IMR-90 (cell line): ENCODE results near the gene CLEC10A. TPM values are rescaled to one million over a fixed set of nuclear protein-coding genes. Genes with fewer than 3 reads are reported as not detected.

Source experiments
- ATAC-seq: fragments of 200-7000 bp; cut with Tn5 transposase; 2 replicates; pipeline ENCODE4 v1.9.1; 2020; ENCODE audit warnings: low read depth, mild to moderate bottlenecking, moderate library complexity
- BruUV-seq: library from RNA; stranded (reverse); fragments of 400-500 nt; replicated peaks from 2 replicates; lab custom pipeline; 2021; lab: Mats Ljungman, UMichigan
- CTCF ChIA-PET: fragments of 300-600 bp; formaldehyde crosslinking; extraction: SDS; loops from one replicate; lab custom pipeline; 2021; ENCODE audit warnings: antibody characterized with exemption; lab: Yijun Ruan, JAX
- POLR2A ChIA-PET: fragments of 300-600 bp; sonication (Branson Sonifier 250); formaldehyde crosslinking; loops from one replicate; lab custom pipeline; 2022; ENCODE audit warnings: antibody characterized with exemption; ENCODE audit not compliant: unreplicated experiment; lab: Charles Lee
- DNase-seq: peaks from one replicate; pipeline ENCODE4 v3.0.0; 2013
- H2AFZ ChIP-seq: replicated peaks from 2 replicates; pipeline ENCODE3; 2013; ENCODE audit warnings: low read length, mild to moderate bottlenecking; ENCODE audit not compliant: poor library complexity
- H2AK5ac ChIP-seq: 2 replicates; pipeline ENCODE4 v1.6.1; 2013; ENCODE audit warnings: low read depth, low read length, inconsistent platforms
- H2AK9ac ChIP-seq: replicated peaks from 2 replicates; pipeline ENCODE3; 2013; ENCODE audit warnings: mild to moderate bottlenecking, low read depth, low read length, moderate library complexity; ENCODE audit not compliant: poor library complexity
- H2BK120ac ChIP-seq: 2 replicates; pipeline ENCODE4 v1.6.1; 2013; ENCODE audit warnings: low read depth, low read length, inconsistent platforms
- H2BK15ac ChIP-seq: 3 replicates; pipeline ENCODE4 v1.6.1; 2013; ENCODE audit warnings: low read depth, low read length, inconsistent platforms
- H2BK20ac ChIP-seq: 2 replicates; pipeline ENCODE4 v1.6.1; 2013; ENCODE audit warnings: low read depth, mild to moderate bottlenecking, inconsistent platforms, low read length, moderate library complexity
- H2BK5ac ChIP-seq: 2 replicates; pipeline ENCODE4 v1.6.1; 2013; ENCODE audit warnings: mild to moderate bottlenecking, low read depth, low read length, inconsistent platforms; ENCODE audit not compliant: poor library complexity, severe bottlenecking
- H3K14ac ChIP-seq: replicated peaks from 2 replicates; pipeline ENCODE4 v1.6.1; 2013; ENCODE audit warnings: low read depth, low read length, inconsistent platforms
- H3K18ac ChIP-seq: 2 replicates; pipeline ENCODE4 v1.6.1; 2013; ENCODE audit warnings: low read depth, low read length, control low read depth
- H3K23ac ChIP-seq: 2 replicates; pipeline ENCODE4 v1.6.1; 2013; ENCODE audit warnings: low read depth, low read length, inconsistent platforms
- H3K27ac ChIP-seq: 2 replicates; pipeline ENCODE4 v1.5.1; 2013; ENCODE audit warnings: mild to moderate bottlenecking, control low read depth, low read length; ENCODE audit not compliant: insufficient read depth
- H3K27me3 ChIP-seq: 2 replicates; pipeline ENCODE4 v1.6.1; 2013; ENCODE audit warnings: low read length; ENCODE audit not compliant: control insufficient read depth, insufficient read depth
- H3K36me3 ChIP-seq: 2 replicates; pipeline ENCODE4 v1.6.1; 2013; ENCODE audit warnings: low read length, mixed read lengths; ENCODE audit not compliant: control insufficient read depth, insufficient read depth
- H3K4ac ChIP-seq: 2 replicates; pipeline ENCODE4 v1.6.1; 2013; ENCODE audit warnings: low read depth, low read length, inconsistent platforms
- H3K4me1 ChIP-seq: 2 replicates; pipeline ENCODE4 v1.6.1; 2013; ENCODE audit warnings: low read length, mixed read lengths; ENCODE audit not compliant: control insufficient read depth, insufficient read depth
- H3K4me2 ChIP-seq: 2 replicates; pipeline ENCODE4 v1.6.1; 2013; ENCODE audit warnings: low read depth, mild to moderate bottlenecking, control low read depth, low read length, moderate library complexity
- H3K4me3 ChIP-seq: 2 replicates; pipeline ENCODE4 v1.5.1; 2013; ENCODE audit warnings: low read depth, mild to moderate bottlenecking, control low read depth, low read length, moderate library complexity; ENCODE audit not compliant: insufficient read depth
- H3K56ac ChIP-seq: 2 replicates; pipeline ENCODE4 v1.6.1; 2013; ENCODE audit warnings: low read length, inconsistent platforms; ENCODE audit not compliant: insufficient read depth; ENCODE audit errors: extremely low read depth
- H3K79me1 ChIP-seq, 2 experiments: 2 replicates each; pipeline ENCODE4 v1.6.1; 2013; ENCODE audit warnings: low read length in 2 of 2, inconsistent platforms in 1 of 2, low read depth in 1 of 2
- H3K9ac ChIP-seq: 2 replicates; pipeline ENCODE4 v1.6.1; 2013; ENCODE audit warnings: low read depth, low read length, control low read depth
- H3K9me1 ChIP-seq: 2 replicates; pipeline ENCODE4 v1.6.1; 2013; ENCODE audit warnings: low read length, inconsistent platforms; ENCODE audit not compliant: insufficient read depth
- H3K9me3 ChIP-seq: 2 replicates; pipeline ENCODE4 v1.6.1; 2013; ENCODE audit warnings: low read length; ENCODE audit not compliant: control insufficient read depth, insufficient read depth
- H4K20me1 ChIP-seq: 2 replicates; pipeline ENCODE4 v1.6.1; 2013; ENCODE audit warnings: low read length, inconsistent platforms; ENCODE audit not compliant: insufficient read depth
- H4K5ac ChIP-seq: 2 replicates; pipeline ENCODE4 v1.6.1; 2013; ENCODE audit warnings: mild to moderate bottlenecking, low read depth, low read length, control low read depth
- H4K8ac ChIP-seq, 2 experiments: 2 replicates each; pipeline ENCODE4 v1.6.1; 2013; ENCODE audit warnings: low read depth in 2 of 2, low read length in 2 of 2, control low read depth in 1 of 2, inconsistent platforms in 1 of 2
- H4K91ac ChIP-seq: 2 replicates; pipeline ENCODE4 v1.6.1; 2013; ENCODE audit warnings: low read depth, low read length, inconsistent platforms; ENCODE audit not compliant: insufficient read depth
- CHD1 ChIP-seq: IDR thresholded peaks from 2 replicates; pipeline ENCODE4 v1.6.1; 2012; ENCODE audit warnings: low read depth, low read length, improper control_type of control experiment
- CTCF ChIP-seq: conservative IDR thresholded peaks from 2 replicates; pipeline ENCODE4 v1.5.1; 2012; ENCODE audit warnings: mild to moderate bottlenecking, low read depth, low read length, improper control_type of control experiment
- ELK1 ChIP-seq: fragments of 150-350 bp; IDR thresholded peaks from 2 replicates; pipeline ENCODE4 v1.6.1; 2016; ENCODE audit warnings: low read depth, mild to moderate bottlenecking, low read length, moderate library complexity, borderline replicate concordance
- FOS ChIP-seq: fragments of 150-350 bp; IDR thresholded peaks from 2 replicates; pipeline ENCODE4 v1.6.1; 2016; ENCODE audit warnings: low read depth, low read length
- MAFK ChIP-seq: IDR thresholded peaks from 2 replicates; pipeline ENCODE4 v1.6.1; 2012; ENCODE audit warnings: low read depth, low read length, improper control_type of control experiment
- MAZ ChIP-seq: IDR thresholded peaks from 2 replicates; pipeline ENCODE4 v1.6.1; 2012; ENCODE audit warnings: low read depth, mild to moderate bottlenecking, low read length, improper control_type of control experiment, moderate library complexity, borderline replicate concordance
- NFE2L2 ChIP-seq: fragments of 150-350 bp; IDR thresholded peaks from 2 replicates; pipeline ENCODE4 v1.6.1; 2016; ENCODE audit warnings: low read depth, mild to moderate bottlenecking, low read length
- POLR2A ChIP-seq: IDR thresholded peaks from 2 replicates; pipeline ENCODE4 v1.6.1; 2012; ENCODE audit warnings: mild to moderate bottlenecking, low read depth, low read length
- RCOR1 ChIP-seq: IDR thresholded peaks from 2 replicates; pipeline ENCODE4 v1.6.1; 2012; ENCODE audit warnings: mild to moderate bottlenecking, low read length, improper control_type of control experiment; ENCODE audit not compliant: insufficient replicate concordance
- SMC3 ChIP-seq: fragments of 150-350 bp; IDR thresholded peaks from 2 replicates; pipeline ENCODE4 v1.6.1; 2016; ENCODE audit warnings: low read depth, mild to moderate bottlenecking, antibody characterized with exemption, low read length, moderate library complexity
- WGBS, 2 experiments: methylation state at CpG; one replicate each; pipeline versions ENCODE4 v1.1.5 to v1.1.7; 2013; ENCODE audit warnings: missing lambda C conversion rate in 2 of 2; ENCODE audit not compliant: insufficient read length in 1 of 2; ENCODE audit errors: extremely low coverage in 2 of 2; 5-methylcytosine and 5-hydroxymethylcytosine counted together
- dilution Hi-C: fragments of 300-500 bp; cut with HindIII; formaldehyde crosslinking; loops from one replicate; pipeline ENCODE4 v1.14.3; 2018; ENCODE audit warnings: low sequenced_read_pairs; ENCODE audit not compliant: unreplicated experiment
- in situ Hi-C: fragments of 300-500 bp; cut with MboI; formaldehyde crosslinking; loops from 3 replicates; pipeline ENCODE4 v1.14.3; 2019; ENCODE audit warnings: low sequenced_read_pairs, inconsistent platforms, mixed read lengths
- intact Hi-C: fragments of 100-400 bp; cut with micrococcal nuclease; formaldehyde crosslinking; loops from 2 replicates; pipeline ENCODE4 v1.10.0; 2022
- polyA plus RNA-seq, 3 experiments: library from polyadenylated mRNA; depleted of rRNA; stranded (reverse); fragments of >200 nt; gene quantifications; 2 replicates each; pipeline ENCODE4 v1.2.3, GENCODE V29; 2012; ENCODE audit warnings: low replicate concordance in 1 of 3
- total RNA-seq: library from RNA; depleted of rRNA; stranded (reverse); fragments of >200 nt; gene quantifications from 2 replicates; pipeline ENCODE4 v1.2.3, GENCODE V29; 2012

The CLEC10A gene
- total and polyA plus RNA-seq, 2 of the 4 experiments (the other 2 are of a cell fraction): not detected

- Histone ChIP-seq H2AFZ (no peak overlapping the region), H3K9me3 (no peaks in the 10 kb centered on the region), H3K4me3 (no peak overlapping the region), H3K4ac (no peak overlapping the region), H4K91ac (no peak overlapping the region), H3K4me1 (no peaks in the 10 kb centered on the region), H4K5ac (no peak overlapping the region), H2BK120ac (no peak overlapping the region), H3K56ac (no peak overlapping the region), H3K23ac (no peak overlapping the region), H2AK9ac (no peak overlapping the region), H4K8ac (no peak overlapping the region), H2BK5ac (no peak overlapping the region), H3K18ac (no peak overlapping the region), H3K9me1 (no peaks in the 10 kb centered on the region), H3K4me2 (no peak overlapping the region), H2AK5ac (no peak overlapping the region), H3K79me1 (no peaks in the 10 kb centered on the region), H3K9ac (no peak overlapping the region), H3K14ac (no peak overlapping the region), H3K36me3 (no peaks in the 10 kb centered on the region), H2BK15ac (no peak overlapping the region), H2BK20ac (no peak overlapping the region), H3K27ac (no peak overlapping the region), H3K27me3 (peaks cover 32% of the 10 kb centered on the region), H4K20me1 (no peaks in the 10 kb centered on the region; the same call in 1 of the 2 replicates)
- in situ Hi-C loops: loop anchor here (25.0 kb wide), 1 partner anchor 213 kb away; no protein-coding TSS in a partner anchor
- TF ChIP-seq NFE2L2 (no peak), SMC3 (no peak), ELK1 (no peak), CHD1 (no peak), CTCF (no peak), RCOR1 (no peak), MAZ (no peak), FOS (no peak), MAFK (no peak), POLR2A (no peak)
- no CpG with 5 or more reads among the region's 5 CpGs for WGBS, 2 experiments
- ChIA-PET POLR2A (no interaction called here), CTCF (interaction anchor here (2.1 kb wide), 1 partner anchor 12 kb away, joined by 9 read pairs; no protein-coding TSS in a partner anchor)
- no peak for DNase-seq
- no TSS peak for BruUV-seq
- intact Hi-C loops: no loop called here
- dilution Hi-C loops: no loop called here
- no peak for ATAC-seq
Measured at GRCh38 chr17:7124923-7125322, 44.9 kb upstream of the CLEC10A start.
